Placental epithelial cell (primary cell): ENCODE measurements around the gene UNK. TPM values are rescaled to one million over a fixed set of nuclear protein-coding genes. Genes with fewer than 3 reads are reported as not detected.

Experiments used
- total RNA-seq: library from RNA; depleted of rRNA; stranded (reverse); fragments of >200 nt; gene quantifications from 2 replicates; pipeline ENCODE4 v1.2.3, GENCODE V29; 2012

Gene UNK, protein sequence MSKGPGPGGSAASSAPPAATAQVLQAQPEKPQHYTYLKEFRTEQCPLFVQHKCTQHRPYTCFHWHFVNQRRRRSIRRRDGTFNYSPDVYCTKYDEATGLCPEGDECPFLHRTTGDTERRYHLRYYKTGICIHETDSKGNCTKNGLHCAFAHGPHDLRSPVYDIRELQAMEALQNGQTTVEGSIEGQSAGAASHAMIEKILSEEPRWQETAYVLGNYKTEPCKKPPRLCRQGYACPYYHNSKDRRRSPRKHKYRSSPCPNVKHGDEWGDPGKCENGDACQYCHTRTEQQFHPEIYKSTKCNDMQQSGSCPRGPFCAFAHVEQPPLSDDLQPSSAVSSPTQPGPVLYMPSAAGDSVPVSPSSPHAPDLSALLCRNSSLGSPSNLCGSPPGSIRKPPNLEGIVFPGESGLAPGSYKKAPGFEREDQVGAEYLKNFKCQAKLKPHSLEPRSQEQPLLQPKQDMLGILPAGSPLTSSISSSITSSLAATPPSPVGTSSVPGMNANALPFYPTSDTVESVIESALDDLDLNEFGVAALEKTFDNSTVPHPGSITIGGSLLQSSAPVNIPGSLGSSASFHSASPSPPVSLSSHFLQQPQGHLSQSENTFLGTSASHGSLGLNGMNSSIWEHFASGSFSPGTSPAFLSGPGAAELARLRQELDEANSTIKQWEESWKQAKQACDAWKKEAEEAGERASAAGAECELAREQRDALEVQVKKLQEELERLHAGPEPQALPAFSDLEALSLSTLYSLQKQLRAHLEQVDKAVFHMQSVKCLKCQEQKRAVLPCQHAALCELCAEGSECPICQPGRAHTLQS
- 21.2 and 22.8 TPM in 2 replicates for total RNA-seq

GRCh38 chr17:75784473-75785015 is at the start of gene UNK:
Gene UNK, plus strand, starts transcription at chr17:75784806. Its CDS starts 75 bp downstream, at chr17:75784881.

GRCh38 chr17:75764711-75765421 is 19.7 kb upstream of the UNK start, which contains the start of gene GALK1:
Gene GALK1, minus strand, starts transcription at chr17:75765192. Its CDS starts 56 bp downstream, at chr17:75765136.

DNA sequence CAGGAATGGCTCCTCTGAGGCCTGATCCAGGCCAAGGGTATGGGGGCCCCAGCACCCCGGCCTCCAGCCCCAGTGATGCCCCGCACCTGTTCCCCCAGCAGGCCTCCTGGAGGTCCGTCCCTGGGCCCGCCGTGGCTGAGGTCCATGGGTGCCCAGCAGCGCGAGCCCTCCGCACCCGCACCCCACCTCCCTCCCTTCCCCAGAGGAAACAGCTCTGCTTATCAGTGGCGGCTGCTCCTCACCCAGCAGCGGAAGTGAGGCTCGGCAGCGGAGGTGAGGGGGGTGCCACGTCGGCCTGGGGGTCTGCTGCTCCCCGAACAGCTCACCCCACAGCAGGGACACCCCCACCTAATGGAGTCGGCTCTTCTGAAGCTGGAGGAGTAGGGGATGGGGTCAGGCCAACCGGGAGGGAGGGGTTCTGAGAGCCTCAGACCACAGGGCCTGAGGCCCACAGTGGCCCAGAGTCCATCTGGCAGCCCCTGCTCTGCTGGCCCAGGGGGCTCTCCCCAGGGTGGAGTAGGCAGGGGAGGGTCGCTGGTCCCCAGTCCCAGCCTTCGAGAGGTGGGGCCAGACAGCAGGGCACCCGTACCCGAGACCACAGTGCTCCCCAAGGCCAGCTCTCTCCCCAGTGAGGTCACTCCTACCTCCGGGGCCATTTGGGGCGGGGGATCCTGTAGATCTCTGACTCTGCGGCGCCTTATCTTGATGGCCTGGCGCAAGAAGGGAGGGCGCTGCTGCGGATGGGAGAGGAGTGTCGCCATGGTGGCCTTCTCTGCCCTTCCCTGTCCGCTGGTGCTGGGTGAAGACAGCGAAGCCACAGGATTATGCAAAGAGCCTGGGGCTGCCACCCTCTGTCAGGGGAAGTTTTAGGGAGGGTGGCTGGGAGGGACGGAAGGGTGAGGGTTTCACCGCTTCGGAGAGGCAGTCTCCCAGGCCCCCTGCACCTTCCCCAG is 59.2 kb downstream of the UNK start, which contains the start of gene UNC13D:
Gene UNC13D, minus strand, starts transcription at position 828 of the 953 bp plus-strand sequence. Its CDS starts 67 bp downstream, at position 761.

GRCh38 chr17:75855310-75856061 is 70.9 kb downstream of the UNK start, which contains the start of gene WBP2:
Gene WBP2, minus strand, starts transcription at chr17:75855335. Its CDS starts 38 bp downstream, at chr17:75855297.

Other genes with a start within 250 kb of the UNK start
- 4.7 and 47.5 TPM in 2 replicates for gene MYO15B, start 197.0 kb upstream of the UNK start, total RNA-seq
- gene SMIM5, start 151.4 kb upstream of the UNK start, total RNA-seq = 1.3 and 5.1 TPM in 2 replicates
- 33.6 and 50.6 TPM in 2 replicates for gene RECQL5, start 117.7 kb upstream of the UNK start, total RNA-seq
- gene SAP30BP, start 117.5 kb upstream of the UNK start, total RNA-seq = 45.7 and 64.0 TPM in 2 replicates
- gene ITGB4, start 63.3 kb upstream of the UNK start, total RNA-seq = 30.2 and 274 TPM in 2 replicates
- 66.3 and 77.0 TPM in 2 replicates for gene GALK1, start 19.6 kb upstream of the UNK start, total RNA-seq
- gene UNC13D, start 59.6 kb downstream of the UNK start, total RNA-seq = 204 and 275 TPM in 2 replicates
- 28.1 and 30.2 TPM in 2 replicates for gene WBP2, start 70.5 kb downstream of the UNK start, total RNA-seq
- 16.7 and 25.9 TPM in 2 replicates for gene TRIM47, start 93.8 kb downstream of the UNK start, total RNA-seq
- gene TRIM65, start 112.1 kb downstream of the UNK start, total RNA-seq = 19.4 and 21.2 TPM in 2 replicates
- gene MRPL38, start 120.1 kb downstream of the UNK start, total RNA-seq = 40.0 and 41.0 TPM in 2 replicates
- gene FBF1, start 156.2 kb downstream of the UNK start, total RNA-seq = 7.3 and 28.7 TPM in 2 replicates
- 147 TPM in 2 replicates for gene ACOX1, start 194.4 kb downstream of the UNK start, total RNA-seq
- 48.4 and 78.5 TPM in 2 replicates for gene TEN1, start 194.4 kb downstream of the UNK start, total RNA-seq
- 4.7 and 4.8 TPM in 2 replicates for gene CDK3, start 216.0 kb downstream of the UNK start, total RNA-seq
- 9.4 and 33.3 TPM in 2 replicates for gene EVPL, start 242.5 kb downstream of the UNK start, total RNA-seq